Stimulated activated memory B cell treated with anti-CD40 and anti-IgM and Interleukin-4, amounts not matched to agents 10 μg/mL and 1 μg/mL and 100 μg/mL, for 72 hours (primary cell): ENCODE data around the gene ZNF625.

Experiments
- ATAC-seq: fragments of 150-1000 bp; cut with Tn5 transposase; 2 replicates; pipeline ENCODE4 v1.10.0; 2021
- H3K27ac Mint-ChIP-seq: one replicate; pipeline ENCODE4 v1.8.0; 2022; ENCODE audit warnings: mild to moderate bottlenecking, mixed read lengths
- H3K27me3 Mint-ChIP-seq: one replicate; pipeline ENCODE4 v1.8.0; 2022; ENCODE audit warnings: mixed read lengths
- H3K36me3 Mint-ChIP-seq: one replicate; pipeline ENCODE4 v1.8.0; 2022; ENCODE audit warnings: mixed read lengths
- H3K4me1 Mint-ChIP-seq: one replicate; pipeline ENCODE4 v1.8.0; 2022; ENCODE audit warnings: mixed read lengths
- H3K4me3 Mint-ChIP-seq: one replicate; pipeline ENCODE4 v1.8.0; 2022; ENCODE audit warnings: mild to moderate bottlenecking, moderate library complexity, mixed read lengths
- H3K9me3 Mint-ChIP-seq: one replicate; pipeline ENCODE4 v1.8.0; 2022; ENCODE audit warnings: mixed read lengths

Gene ZNF625

GRCh38 chr19:12156223-12157058 lies at the start of gene ZNF625:
TSS of gene ZNF625 (minus strand) at chr19:12156734. CDS start at chr19:12156558, 176 bp downstream.
- peaks cover 24% of the 10 kb centered on the region for H3K4me1 Mint-ChIP-seq
- H3K27me3 Mint-ChIP-seq = no peaks in the 10 kb centered on the region
- peaks cover 10% of the 10 kb centered on the region for H3K36me3 Mint-ChIP-seq
- peak within 1 kb of the TSS; percentile 94 for H3K4me3 Mint-ChIP-seq
- ATAC-seq = peak; percentile 96
- H3K27ac Mint-ChIP-seq = peak within 1 kb of the TSS; percentile 96
- no peaks in the 10 kb centered on the region for H3K9me3 Mint-ChIP-seq

GRCh38 chr19:12205296-12205695 lies 48.8 kb upstream of the ZNF625 start:
- H3K27me3 Mint-ChIP-seq = no peaks in the 10 kb centered on the region
- peak; percentile 45 for ATAC-seq
- peaks cover 21% of the 10 kb centered on the region for H3K9me3 Mint-ChIP-seq
- H3K36me3 Mint-ChIP-seq = peaks cover 49% of the 10 kb centered on the region
- no peak overlapping the region for H3K4me3 Mint-ChIP-seq
- no peak overlapping the region for H3K27ac Mint-ChIP-seq
- peaks cover 18% of the 10 kb centered on the region for H3K4me1 Mint-ChIP-seq

- no peaks in the 10 kb centered on the region for H3K27me3 Mint-ChIP-seq
- H3K9me3 Mint-ChIP-seq = peaks cover 21% of the 10 kb centered on the region
- peak; percentile 78 for ATAC-seq
- H3K36me3 Mint-ChIP-seq = peaks cover 37% of the 10 kb centered on the region
- H3K4me1 Mint-ChIP-seq = peaks cover 18% of the 10 kb centered on the region
- H3K4me3 Mint-ChIP-seq = no peak overlapping the region
- no peak overlapping the region for H3K27ac Mint-ChIP-seq
Measured at GRCh38 chr19:12202250-12202649, 45.7 kb upstream of the ZNF625 start.

- H3K36me3 Mint-ChIP-seq = peaks cover 38% of the 10 kb centered on the region
- no peak overlapping the region for H3K4me3 Mint-ChIP-seq
Measured at GRCh38 chr19:12199757-12200419, 43.4 kb upstream of the ZNF625 start.

GRCh38 chr19:12198136-12198535 lies 41.6 kb upstream of the ZNF625 start:
- ATAC-seq = no peak
- Mint-ChIP-seq H3K4me1 (peaks cover 13% of the 10 kb centered on the region), H3K36me3 (peaks cover 28% of the 10 kb centered on the region), H3K4me3 (no peak overlapping the region), H3K27me3 (no peaks in the 10 kb centered on the region), H3K9me3 (peaks cover 8% of the 10 kb centered on the region), H3K27ac (no peak overlapping the region)

More at GRCh38 chr19:12199757-12200419, 43.4 kb upstream of the ZNF625 start:
- H3K27me3 Mint-ChIP-seq = no peaks in the 10 kb centered on the region
- no peak overlapping the region for H3K27ac Mint-ChIP-seq
- H3K9me3 Mint-ChIP-seq = peaks cover 13% of the 10 kb centered on the region
- no peak for ATAC-seq
- H3K4me1 Mint-ChIP-seq = peaks cover 22% of the 10 kb centered on the region

GRCh38 chr19:12194827-12195731 lies 38.5 kb upstream of the ZNF625 start:
- H3K27me3 Mint-ChIP-seq = no peaks in the 10 kb centered on the region
- peaks cover 54% of the 10 kb centered on the region for H3K36me3 Mint-ChIP-seq
- H3K4me3 Mint-ChIP-seq = peak overlapping the region; percentile 81
- peaks cover 11% of the 10 kb centered on the region for H3K9me3 Mint-ChIP-seq
- ATAC-seq = peak; percentile 96
- peak overlapping the region; percentile 86 for H3K27ac Mint-ChIP-seq
- H3K4me1 Mint-ChIP-seq = peaks cover 7% of the 10 kb centered on the region

GRCh38 chr19:12187625-12188024 lies 31.1 kb upstream of the ZNF625 start:
- Mint-ChIP-seq H3K36me3 (peaks cover 94% of the 10 kb centered on the region), H3K27me3 (no peaks in the 10 kb centered on the region), H3K4me1 (no peaks in the 10 kb centered on the region), H3K9me3 (peaks cover 18% of the 10 kb centered on the region), H3K27ac (no peak overlapping the region), H3K4me3 (no peak overlapping the region)
- no peak for ATAC-seq

GRCh38 chr19:12180377-12180776 lies 23.8 kb upstream of the ZNF625 start:
- no peak overlapping the region for H3K4me3 Mint-ChIP-seq
- H3K36me3 Mint-ChIP-seq = peaks cover 82% of the 10 kb centered on the region
- no peak overlapping the region for H3K27ac Mint-ChIP-seq
- peaks cover 22% of the 10 kb centered on the region for H3K4me1 Mint-ChIP-seq
- no peaks in the 10 kb centered on the region for H3K27me3 Mint-ChIP-seq
- no peak for ATAC-seq
- peaks cover 7% of the 10 kb centered on the region for H3K9me3 Mint-ChIP-seq

- no peaks in the 10 kb centered on the region for H3K9me3 Mint-ChIP-seq
- no peak overlapping the region for H3K4me3 Mint-ChIP-seq
- peak overlapping the region; percentile 26 for H3K27ac Mint-ChIP-seq
- no peaks in the 10 kb centered on the region for H3K27me3 Mint-ChIP-seq
- peaks cover 45% of the 10 kb centered on the region for H3K4me1 Mint-ChIP-seq
- H3K36me3 Mint-ChIP-seq = peaks cover 34% of the 10 kb centered on the region
- no peak for ATAC-seq
Measured at GRCh38 chr19:12166626-12167025, 10.1 kb upstream of the ZNF625 start.

GRCh38 chr19:12163826-12164225 lies 7.3 kb upstream of the ZNF625 start:
- Mint-ChIP-seq H3K4me1 (peaks cover 40% of the 10 kb centered on the region), H3K36me3 (peaks cover 16% of the 10 kb centered on the region), H3K27me3 (no peaks in the 10 kb centered on the region), H3K4me3 (peak overlapping the region; percentile 97), H3K27ac (peak overlapping the region; percentile 99), H3K9me3 (no peaks in the 10 kb centered on the region)
- ATAC-seq = no peak

GRCh38 chr19:12162882-12163806 lies 6.6 kb upstream of the ZNF625 start, which contains the start of gene ZNF136:
TSS of gene ZNF136 (plus strand) at chr19:12163096. CDS start at chr19:12163204, 108 bp downstream.
- Mint-ChIP-seq H3K9me3 (no peaks in the 10 kb centered on the region), H3K36me3 (peaks cover 10% of the 10 kb centered on the region), H3K27ac (peak within 1 kb of the TSS; percentile 99), H3K27me3 (no peaks in the 10 kb centered on the region), H3K4me3 (peak within 1 kb of the TSS; percentile 99), H3K4me1 (peaks cover 40% of the 10 kb centered on the region)
- ATAC-seq = peak; percentile 100

- H3K4me1 Mint-ChIP-seq = peaks cover 40% of the 10 kb centered on the region
- peaks cover 10% of the 10 kb centered on the region for H3K36me3 Mint-ChIP-seq
- no peaks in the 10 kb centered on the region for H3K9me3 Mint-ChIP-seq
- H3K27me3 Mint-ChIP-seq = no peaks in the 10 kb centered on the region
- peak overlapping the region; percentile 99 for H3K27ac Mint-ChIP-seq
- H3K4me3 Mint-ChIP-seq = peak overlapping the region; percentile 99
- no peak for ATAC-seq
Measured at GRCh38 chr19:12162513-12162881, 6.0 kb upstream of the ZNF625 start.

- H3K36me3 Mint-ChIP-seq = peaks cover under 1% of the 10 kb centered on the region
- no peaks in the 10 kb centered on the region for H3K27me3 Mint-ChIP-seq
- peaks cover 33% of the 10 kb centered on the region for H3K4me1 Mint-ChIP-seq
- no peak overlapping the region for H3K4me3 Mint-ChIP-seq
- no peak overlapping the region for H3K27ac Mint-ChIP-seq
- H3K9me3 Mint-ChIP-seq = no peaks in the 10 kb centered on the region
- no peak for ATAC-seq
Measured at GRCh38 chr19:12159773-12160414, 3.4 kb upstream of the ZNF625 start.
